GM12878 (cell line): ENCODE measurements around the gene PTPRJ. TPM values are rescaled to one million over a fixed set of nuclear protein-coding genes. Genes with fewer than 3 reads are reported as not detected.
A peak's percentile ranks its signal among the peaks of the same experiment; 100 is the strongest.

Experiments
- BACH1 ChIP-seq: fragments of 450-650 bp; IDR thresholded peaks from 2 replicates; pipeline ENCODE4 v1.6.1; 2017; ENCODE audit warnings: mild to moderate bottlenecking, borderline replicate concordance
- BRCA1 ChIP-seq: IDR thresholded peaks from 2 replicates; pipeline ENCODE4 v1.6.1; 2011; ENCODE audit warnings: low read depth, low read length, improper control_type of control experiment
- CREB1 ChIP-seq: IDR thresholded peaks from 2 replicates; pipeline ENCODE4 v1.6.1; 2012; ENCODE audit warnings: low read depth, mild to moderate bottlenecking, inconsistent platforms
- CTCF ChIP-seq, 3 experiments: IDR thresholded peaks in 2 of 3; conservative IDR thresholded peaks in 1 of 3; 2 replicates each; pipeline ENCODE4 v1.5.1; 2011; ENCODE audit warnings: low read depth in 3 of 3, low read length in 3 of 3, mild to moderate bottlenecking in 3 of 3, control low read depth in 2 of 3, moderate library complexity in 2 of 3, inconsistent platforms in 1 of 3, mixed read lengths in 1 of 3; ENCODE audit not compliant: control insufficient read depth in 2 of 3, insufficient read depth in 1 of 3; ENCODE audit errors: extremely low read depth in 1 of 3
- ETV6 ChIP-seq, 2 experiments: fragments of 450-650 bp in 1 of 2; IDR thresholded peaks in 1 of 2; conservative IDR thresholded peaks in 1 of 2; 2 replicates each; pipeline ENCODE4 v1.6.1; 2014; ENCODE audit warnings: antibody characterized with exemption in 1 of 2, borderline replicate concordance in 1 of 2, low read depth in 1 of 2, mild to moderate bottlenecking in 1 of 2, moderate library complexity in 1 of 2
- HDAC2 ChIP-seq: fragments of 200-600 bp; sonication (generic); IDR thresholded peaks from 2 replicates; pipeline ENCODE4 v1.6.1; 2017
- HDAC6 ChIP-seq: fragments of 200-600 bp; sonication (generic); IDR thresholded peaks from one replicate; pipeline ENCODE4 v1.8.0; 2017; ENCODE audit warnings: antibody characterized with exemption; ENCODE audit not compliant: unreplicated experiment
- IKZF2 ChIP-seq, 2 experiments: fragments of 450-650 bp; IDR thresholded peaks; 2 replicates each; pipeline ENCODE4 v1.6.1; 2017; ENCODE audit warnings: mild to moderate bottlenecking in 2 of 2, moderate library complexity in 2 of 2
- MEF2B ChIP-seq: fragments of 450-650 bp; IDR thresholded peaks from 2 replicates; pipeline ENCODE4 v1.6.1; 2018; ENCODE audit warnings: mild to moderate bottlenecking, moderate library complexity; ENCODE audit not compliant: partially characterized antibody, poor library complexity, severe bottlenecking
- MTA3 ChIP-seq: IDR thresholded peaks from 2 replicates; pipeline ENCODE4 v1.6.1; 2012; ENCODE audit warnings: low read length, inconsistent platforms, borderline replicate concordance
- MYB ChIP-seq: fragments of 150-350 bp; IDR thresholded peaks from 2 replicates; pipeline ENCODE4 v1.6.1; 2014; ENCODE audit warnings: mild to moderate bottlenecking, low read depth, low read length, borderline replicate concordance
- NFYB ChIP-seq: IDR thresholded peaks from 2 replicates; pipeline ENCODE4 v1.6.1; 2011; ENCODE audit warnings: low read depth, mild to moderate bottlenecking, low read length, improper control_type of control experiment, moderate library complexity; ENCODE audit not compliant: insufficient read depth
- NR2F1 ChIP-seq: fragments of 450-650 bp; conservative IDR thresholded peaks from 2 replicates; pipeline ENCODE4 v1.6.1; 2017; ENCODE audit warnings: mild to moderate bottlenecking
- PAX8 ChIP-seq: fragments of 450-650 bp; IDR thresholded peaks from 2 replicates; pipeline ENCODE4 v1.6.1; 2017; ENCODE audit warnings: mild to moderate bottlenecking, moderate library complexity
- POLR2A ChIP-seq: IDR thresholded peaks from 2 replicates; pipeline ENCODE4 v1.6.1; 2011; ENCODE audit warnings: low read depth, mild to moderate bottlenecking, low read length
- REST ChIP-seq: IDR thresholded peaks from 2 replicates; pipeline ENCODE4 v1.6.1; 2012; ENCODE audit warnings: mild to moderate bottlenecking, low read depth, low read length
- RFX5 ChIP-seq: IDR thresholded peaks from 2 replicates; pipeline ENCODE4 v1.6.1; 2011; ENCODE audit warnings: low read depth, low read length, improper control_type of control experiment
- RUNX3 ChIP-seq: IDR thresholded peaks from 2 replicates; pipeline ENCODE4 v1.6.1; 2012; ENCODE audit warnings: low read length, inconsistent platforms
- TBL1XR1 ChIP-seq: IDR thresholded peaks from 2 replicates; pipeline ENCODE4 v1.6.1; 2012; ENCODE audit warnings: low read depth, low read length, improper control_type of control experiment
- USF1 ChIP-seq: IDR thresholded peaks from 2 replicates; pipeline ENCODE4 v1.6.1; 2011; ENCODE audit warnings: borderline replicate concordance, low read depth, mild to moderate bottlenecking, moderate library complexity, mixed read lengths, low read length; ENCODE audit not compliant: insufficient read depth; ENCODE audit errors: extremely low read length
- ZZZ3 ChIP-seq: IDR thresholded peaks from 2 replicates; pipeline ENCODE4 v1.6.1; 2011; ENCODE audit warnings: low read depth; ENCODE audit not compliant: control insufficient read depth, insufficient read length
- polyA plus RNA-seq, 11 experiments: library from polyadenylated mRNA; depleted of rRNA in 4 of 11; unstranded in 6 of 11; stranded (reverse) in 5 of 11; fragments of >200 nt; fragmentation: Nextera tagmentation in 4 of 11; fragmentation: Illumina TruSeq in 1 of 11; extraction: Ambion mirVana in 4 of 11; extraction: Trizol in 1 of 11; gene quantifications; 1 replicate in 1 of 11; 2 replicates in 10 of 11; pipeline versions ENCODE4 v1.2.1 to v1.2.3, GENCODE V29; 2011 to 2016; ENCODE audit warnings: inconsistent platforms in 2 of 11, missing spikeins in 2 of 11, low read depth in 1 of 11
- total RNA-seq, 4 experiments: library from RNA; depleted of rRNA in 3 of 4; stranded (reverse); fragments of >200 nt in 3 of 4; fragmentation: Illumina TruSeq in 1 of 4; extraction: Trizol in 1 of 4; gene quantifications; 2 replicates each; pipeline versions ENCODE4 v1.2.1 to v1.2.3, GENCODE V29; 2013 to 2021
- TF ChIP-seq, protein P1 (sequence below): fragments of 450-650 bp; IDR thresholded peaks from 2 replicates; pipeline ENCODE4 v1.6.1; 2017; ENCODE audit warnings: antibody characterized with exemption, mild to moderate bottlenecking, moderate library complexity

Gene PTPRJ
- total and polyA plus RNA-seq, 10 of the 15 experiments (the other 5 are each of a cell fraction or from before 2014, with no cell fraction given): 0.22 to 22.4 (median 7.4) TPM

- TF ChIP-seq MYB (no peak), BRCA1 (no peak), RFX5 (no peak), HDAC6 (no peak), CTCF (IDR thresholded peaks at IDR 0.05 in 2 of 3, conservative IDR thresholded peaks at IDR 0.05 in 1 of 3; ENCODE audit: control insufficient read depth in 2 of 3, extremely low read depth in 1 of 3, insufficient read depth in 1 of 3, low read depth in 3 of 3, low read length in 3 of 3) (no peak), MEF2B (no peak), IKZF2 (IDR thresholded peaks at IDR 0.05) (no peak), TBL1XR1 (no peak), POLR2A (peak; percentile 58), REST (no peak), NFYB (no peak), ZZZ3 (no peak), PAX8 (no peak), MTA3 (no peak), USF1 (peak; percentile 40), HDAC2 (no peak), ETV6 (conservative IDR thresholded peaks at IDR 0.05 in 1 of 2, IDR thresholded peaks at IDR 0.05 in 1 of 2; ENCODE audit: borderline replicate concordance in 1 of 2, low read depth in 1 of 2) (peak in 1 of 2 experiments; percentile 62; a peak in 1 of 4 replicates), RUNX3 (peak; percentile 61), BACH1 (no peak), CREB1 (0 out of 2 replicates have a peak, but pooled peaks have one; percentile 32), NR2F1 (peak; percentile 76)
- TF ChIP-seq, protein P1, sequence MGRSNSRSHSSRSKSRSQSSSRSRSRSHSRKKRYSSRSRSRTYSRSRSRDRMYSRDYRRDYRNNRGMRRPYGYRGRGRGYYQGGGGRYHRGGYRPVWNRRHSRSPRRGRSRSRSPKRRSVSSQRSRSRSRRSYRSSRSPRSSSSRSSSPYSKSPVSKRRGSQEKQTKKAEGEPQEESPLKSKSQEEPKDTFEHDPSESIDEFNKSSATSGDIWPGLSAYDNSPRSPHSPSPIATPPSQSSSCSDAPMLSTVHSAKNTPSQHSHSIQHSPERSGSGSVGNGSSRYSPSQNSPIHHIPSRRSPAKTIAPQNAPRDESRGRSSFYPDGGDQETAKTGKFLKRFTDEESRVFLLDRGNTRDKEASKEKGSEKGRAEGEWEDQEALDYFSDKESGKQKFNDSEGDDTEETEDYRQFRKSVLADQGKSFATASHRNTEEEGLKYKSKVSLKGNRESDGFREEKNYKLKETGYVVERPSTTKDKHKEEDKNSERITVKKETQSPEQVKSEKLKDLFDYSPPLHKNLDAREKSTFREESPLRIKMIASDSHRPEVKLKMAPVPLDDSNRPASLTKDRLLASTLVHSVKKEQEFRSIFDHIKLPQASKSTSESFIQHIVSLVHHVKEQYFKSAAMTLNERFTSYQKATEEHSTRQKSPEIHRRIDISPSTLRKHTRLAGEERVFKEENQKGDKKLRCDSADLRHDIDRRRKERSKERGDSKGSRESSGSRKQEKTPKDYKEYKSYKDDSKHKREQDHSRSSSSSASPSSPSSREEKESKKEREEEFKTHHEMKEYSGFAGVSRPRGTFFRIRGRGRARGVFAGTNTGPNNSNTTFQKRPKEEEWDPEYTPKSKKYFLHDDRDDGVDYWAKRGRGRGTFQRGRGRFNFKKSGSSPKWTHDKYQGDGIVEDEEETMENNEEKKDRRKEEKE: no peak
Measured at GRCh38 chr11:48013269-48013901, 33.0 kb downstream of the PTPRJ start (continued).
